GM21367 (cell line): ENCODE measurements around the gene URAD.

Experiments
- ATAC-seq: cut with Tn5 transposase; IDR thresholded peaks from one replicate; pipeline ENCODE4 v1.9.1; 2021; ENCODE audit not compliant: unreplicated experiment

Gene URAD

DNA sequence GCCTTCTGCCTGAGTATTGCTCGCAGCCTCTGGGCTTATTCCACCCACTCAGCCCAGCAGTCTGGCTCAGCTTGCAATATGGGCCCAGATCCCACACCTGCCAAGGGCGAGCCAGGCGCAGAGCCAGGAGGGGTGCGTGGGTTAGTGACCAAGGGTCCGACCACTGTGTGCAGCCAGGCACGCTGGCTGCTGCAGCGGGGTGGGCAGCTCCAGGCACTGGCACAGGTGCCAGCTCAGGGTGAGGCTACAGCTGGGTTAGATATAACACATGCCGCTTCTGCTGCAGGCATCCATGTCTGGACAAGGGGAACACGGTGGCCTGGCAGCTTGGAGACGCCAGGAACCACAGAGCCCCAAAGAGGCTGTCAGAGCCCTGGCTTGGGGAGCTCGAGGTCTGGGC, 12.6 kb upstream of the URAD start:
- ATAC-seq: no peak

- ATAC-seq: no peak
Observed at GRCh38 chr13:28000567-28000966, 12.1 kb upstream of the URAD start.

GRCh38 chr13:27997904-27998522, 9.5 kb upstream of the URAD start:
- ATAC-seq: peak; percentile 68

DNA sequence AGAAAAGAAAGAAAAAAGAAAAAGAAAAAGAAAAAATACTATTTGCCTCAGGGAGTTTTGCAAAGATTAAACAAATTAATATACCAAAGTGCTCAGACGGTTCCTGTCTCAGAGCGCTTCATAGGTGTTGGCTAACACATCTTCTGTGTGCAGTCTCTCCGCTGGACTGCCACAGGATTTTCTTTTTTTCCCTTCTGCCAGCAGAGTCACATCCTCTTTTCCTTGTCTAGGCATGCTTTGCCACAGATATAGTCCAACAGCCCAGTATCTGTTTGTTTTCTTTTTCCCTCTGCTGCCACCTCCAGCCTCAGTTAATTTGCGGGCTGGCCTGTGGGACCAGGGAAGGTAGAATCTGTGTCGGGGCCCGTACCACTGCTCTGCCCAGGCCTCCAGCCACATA, 3.4 kb upstream of the URAD start:
- ATAC-seq: no peak

GRCh38 chr13:27985600-27985999, 2.9 kb downstream of the URAD start:
- no peak for ATAC-seq

DNA sequence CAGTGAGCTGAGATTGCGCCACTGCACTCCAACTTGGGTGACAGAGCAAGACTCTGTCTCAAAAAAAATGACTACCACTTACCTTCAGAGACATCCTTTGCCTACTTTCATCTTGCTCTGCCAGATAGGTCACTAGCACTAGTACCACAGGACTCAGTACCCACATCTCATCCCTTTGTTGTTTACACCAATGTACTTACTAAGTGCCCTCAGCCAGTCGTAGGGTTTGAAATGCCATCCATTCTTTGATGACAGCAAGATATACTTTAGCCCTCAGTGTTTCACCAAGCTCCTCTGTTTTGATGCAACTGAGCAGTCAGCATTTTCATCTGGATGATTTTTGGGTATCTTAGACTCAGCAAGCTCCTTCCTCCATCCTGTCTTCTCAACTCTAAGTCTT, 6.1 kb downstream of the URAD start:
- ATAC-seq: no peak

- no peak for ATAC-seq
Observed at GRCh38 chr13:27981006-27981708, 7.3 kb downstream of the URAD start.

- no peak for ATAC-seq
Observed at GRCh38 chr13:27980280-27980998, 8.1 kb downstream of the URAD start.

DNA sequence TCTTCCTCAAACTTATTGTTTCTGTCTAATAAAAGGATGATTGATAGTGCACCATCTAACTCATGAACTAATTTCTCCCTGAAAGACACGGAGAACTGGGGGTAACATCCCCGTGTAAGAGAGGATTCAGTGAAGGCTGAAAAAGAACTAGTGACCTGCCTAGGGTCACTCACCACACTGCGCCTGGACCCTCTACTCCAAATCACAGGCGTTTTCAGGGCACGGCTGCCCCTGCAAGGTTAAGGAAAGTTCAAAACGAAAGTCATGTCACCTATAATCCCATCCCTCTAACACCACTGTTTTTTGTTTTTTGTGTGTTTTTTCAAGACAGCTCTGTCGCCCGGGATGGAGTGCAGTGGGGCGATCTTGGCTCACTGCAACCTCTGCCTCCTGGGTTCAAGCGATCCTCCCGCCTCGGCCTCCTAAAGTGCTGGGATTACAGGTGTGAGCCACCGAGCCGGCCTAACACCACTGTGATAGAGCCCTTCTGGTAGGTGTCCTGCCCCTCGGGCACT, 8.7 kb downstream of the URAD start:
- no peak for ATAC-seq

DNA sequence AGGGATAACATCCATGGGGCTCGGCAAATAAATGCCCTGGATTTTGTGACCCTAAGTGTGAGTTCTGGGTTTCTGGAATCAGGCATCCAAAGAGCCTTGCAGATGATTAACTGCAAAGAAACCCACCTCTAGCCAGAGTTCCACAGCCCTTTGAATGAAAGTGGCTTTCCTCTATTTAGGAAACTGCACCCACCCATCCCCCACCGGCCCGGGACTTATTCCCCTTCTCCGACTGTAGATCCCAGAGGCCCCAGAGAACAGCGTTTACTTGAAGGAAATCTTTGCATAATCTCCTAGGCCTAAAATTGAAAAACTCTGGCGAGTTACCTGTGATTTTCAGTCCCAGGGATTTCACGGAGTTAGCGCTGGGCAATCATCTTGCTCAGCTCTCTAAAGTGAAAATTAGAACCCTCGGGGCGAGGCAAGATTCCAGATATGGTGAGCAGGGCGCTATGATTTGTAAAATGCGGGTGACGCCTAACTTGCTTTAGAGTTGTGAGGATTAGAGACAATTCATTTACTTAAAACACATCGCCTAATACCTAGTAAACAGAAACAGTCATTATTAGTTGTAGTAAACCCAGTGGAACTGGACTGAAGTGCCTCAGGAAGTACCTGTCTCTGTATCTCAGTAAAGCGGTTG, 9.4 kb downstream of the URAD start:
- no peak for ATAC-seq

- no peak for ATAC-seq
Observed at GRCh38 chr13:27978301-27978968, 10.1 kb downstream of the URAD start.

DNA sequence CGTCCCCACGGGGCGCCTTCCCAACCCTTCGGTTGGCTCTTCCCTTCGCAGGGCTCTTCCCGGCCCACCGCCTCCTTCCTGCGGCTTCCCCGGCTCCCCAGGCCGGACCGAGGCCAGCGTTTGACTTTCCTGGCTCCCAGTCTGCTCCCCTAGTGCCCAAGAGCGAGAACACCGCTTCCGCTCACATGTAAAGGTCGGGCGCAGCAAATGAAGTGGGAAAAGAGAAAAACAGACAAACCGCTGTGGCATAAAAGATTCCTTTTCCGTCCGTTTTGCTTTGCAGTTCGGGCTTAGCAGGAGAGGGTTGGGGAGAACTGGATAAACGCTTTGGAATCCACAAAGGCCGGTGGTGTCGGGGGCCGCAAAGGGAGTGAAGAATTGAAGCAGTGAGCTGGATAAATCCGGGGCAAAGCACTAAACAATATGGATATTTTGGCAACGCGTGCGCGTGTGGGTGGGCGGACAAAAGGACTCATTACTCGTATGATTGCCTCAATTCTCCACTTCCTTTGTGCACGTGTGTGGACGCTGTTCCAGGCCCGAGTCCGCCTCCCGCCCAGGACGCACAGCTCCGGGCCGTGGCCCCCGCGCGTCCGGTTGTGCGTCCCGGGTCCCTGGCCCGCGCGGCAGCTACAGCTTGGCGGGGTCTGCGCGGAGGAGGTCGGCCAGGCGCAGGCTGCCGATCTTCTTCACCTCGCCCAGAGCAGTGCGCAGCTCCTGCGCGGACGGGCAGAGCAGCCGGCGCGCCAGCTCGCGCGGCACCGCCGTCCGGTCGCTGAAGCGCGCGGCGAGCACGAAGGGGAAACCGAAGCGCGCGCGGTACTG, 10.8 kb downstream of the URAD start:
- no peak for ATAC-seq

GRCh38 chr13:27976362-27977091, 12.0 kb downstream of the URAD start:
- no peak for ATAC-seq

DNA sequence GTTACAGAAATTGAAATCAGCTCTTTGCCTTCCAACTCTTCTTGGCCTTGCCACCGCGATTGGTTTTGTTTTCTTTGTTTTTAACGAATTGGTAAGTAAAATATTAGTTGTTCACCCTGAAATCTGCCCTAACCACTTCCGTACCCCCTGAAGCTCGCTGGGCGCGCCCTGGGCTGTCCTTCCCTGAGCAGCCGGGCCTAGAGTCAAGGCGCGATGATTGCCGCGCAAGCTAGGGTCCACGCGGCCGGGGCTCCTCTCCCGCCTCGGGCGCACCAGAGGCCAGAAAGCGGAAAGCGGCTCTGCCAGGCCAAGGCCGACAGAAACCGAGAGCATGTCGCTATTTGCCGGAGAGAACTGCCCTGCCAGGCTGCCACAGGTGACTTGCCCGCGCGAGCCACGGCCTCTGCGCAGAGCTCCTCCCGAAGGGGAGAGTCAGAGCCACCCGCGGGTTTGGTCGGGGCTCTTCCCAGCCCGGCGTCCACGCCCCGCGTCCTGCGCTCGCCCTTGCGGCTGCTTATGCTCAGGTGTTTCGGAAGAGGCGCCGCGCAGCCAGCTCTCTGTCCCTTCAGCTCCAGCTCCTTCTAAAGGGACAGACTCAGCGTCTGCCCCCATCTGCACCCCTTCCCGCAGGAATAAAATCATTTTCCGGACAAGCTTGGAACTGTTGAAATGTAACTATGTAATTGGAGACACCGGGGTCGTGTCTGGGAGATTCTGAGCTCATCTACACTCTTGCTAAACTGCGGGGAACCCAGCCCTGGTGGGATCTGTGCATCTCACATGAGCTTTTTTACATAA, 12.7 kb downstream of the URAD start:
- no peak for ATAC-seq

DNA sequence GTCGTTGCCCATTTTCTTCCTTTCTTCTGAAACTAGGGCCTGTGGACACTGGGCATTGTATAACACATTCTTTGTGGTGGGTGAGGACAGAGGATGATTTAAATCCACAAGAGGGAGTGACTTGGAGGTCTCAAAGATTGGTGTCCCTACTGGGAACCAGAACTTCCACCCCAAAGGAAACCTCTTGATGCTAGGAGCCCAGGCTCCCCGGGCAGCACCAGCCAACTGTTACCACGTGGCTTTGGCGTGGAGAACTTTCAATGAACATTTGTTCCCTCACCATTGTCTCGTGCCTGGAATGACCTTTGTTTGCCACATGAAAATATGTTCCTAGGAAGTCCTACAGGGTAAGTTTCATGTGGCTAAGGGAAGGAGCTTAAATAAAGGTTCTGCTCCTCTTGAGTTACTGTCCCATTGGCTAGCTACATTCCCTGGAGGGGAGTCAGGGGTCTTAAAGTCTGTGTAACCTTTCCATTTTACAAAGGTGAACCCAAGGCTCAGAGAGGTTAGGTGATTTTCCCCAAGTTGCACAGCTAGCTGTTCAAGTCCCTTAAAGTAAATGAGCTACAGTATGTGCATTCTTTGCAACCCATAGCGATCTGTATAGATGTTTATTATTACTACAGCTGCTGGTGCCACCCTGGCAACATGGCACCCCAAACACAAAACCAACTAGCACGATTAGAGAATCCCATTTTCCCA, 14.4 kb downstream of the URAD start:
- no peak for ATAC-seq

- ATAC-seq: no peak
Observed at GRCh38 chr13:27973291-27973690, 15.2 kb downstream of the URAD start.

- ATAC-seq: no peak
Observed at GRCh38 chr13:27972478-27972820, 16.0 kb downstream of the URAD start.

- no peak for ATAC-seq
Observed at GRCh38 chr13:27971776-27972477, 16.6 kb downstream of the URAD start.
